A549 (cell line): Measurements from ENCODE around the gene SLC35A3. TPM values are rescaled to one million over a fixed set of nuclear protein-coding genes. Genes with fewer than 3 reads are reported as not detected.

Source experiments
- ATAC-seq, 2 experiments: fragments of 200-7000 bp in 1 of 2; fragments of >200 bp in 1 of 2; cut with Nextera tagmentation in 1 of 2; cut with Tn5 transposase in 1 of 2; 3 replicates each; pipeline versions ENCODE4 v1.8.0 to v1.9.1; 2018 to 2020; ENCODE audit warnings: mild to moderate bottlenecking in 1 of 2, moderate library complexity in 1 of 2
- CTCF ChIA-PET: fragments of 300-600 bp; sonication (Branson Sonifier 250); formaldehyde crosslinking; extraction: SDS; loops from one replicate; lab custom pipeline; 2021; ENCODE audit warnings: antibody characterized with exemption, inconsistent platforms; lab: Yijun Ruan, JAX
- POLR2A ChIA-PET: fragments of 350-600 bp; formaldehyde crosslinking; extraction: SDS; loops from one replicate; lab custom pipeline; 2021; ENCODE audit warnings: antibody characterized with exemption, inconsistent platforms; lab: Yijun Ruan, JAX
- DNase-seq, 2 experiments: peaks; one replicate each; pipeline versions ENCODE4 v3.0.0 to v3.0.0-alpha.2; 2011 to 2016; ENCODE audit warnings: low read depth in 1 of 2, low spot score in 1 of 2
- FAIRE-seq: peaks from 2 replicates; lab custom pipeline; 2011; peaks lifted over from hg19 to GRCh38; lab: Jason Lieb, UNC
- H3K27ac ChIP-seq, 2 experiments: fragments of >200 bp; sonication (Bioruptor Twin); formaldehyde crosslinking; 3 replicates each; pipeline ENCODE4 v1.5.1; 2016 to 2017
- H3K4me1 ChIP-seq: fragments of >200 bp; sonication (Bioruptor Twin); formaldehyde crosslinking; 3 replicates; pipeline ENCODE4 v1.6.1; 2016
- H3K4me2 ChIP-seq: fragments of >200 bp; sonication (Bioruptor Twin); formaldehyde crosslinking; 3 replicates; pipeline ENCODE4 v1.6.1; 2016
- H3K4me3 ChIP-seq: fragments of >200 bp; sonication (Bioruptor Twin); formaldehyde crosslinking; 3 replicates; pipeline ENCODE4 v1.5.1; 2016
- H3K9me3 ChIP-seq: fragments of >200 bp; sonication (Bioruptor Twin); formaldehyde crosslinking; 3 replicates; pipeline ENCODE4 v1.6.1; 2016
- CEBPB ChIP-seq, 2 experiments: fragments of >200 bp in 1 of 2; sonication (Bioruptor Twin) in 1 of 2; formaldehyde crosslinking in 1 of 2; IDR thresholded peaks; 2 replicates each; pipeline ENCODE4 v1.6.1; 2012 to 2016
- CHD4 ChIP-seq: fragments of 200-600 bp; sonication (generic); IDR thresholded peaks from 2 replicates; pipeline ENCODE4 v1.6.1; 2016; ENCODE audit warnings: antibody characterized with exemption, mild to moderate bottlenecking, borderline replicate concordance
- EP300 ChIP-seq, 2 experiments: fragments of >200 bp; sonication (Bioruptor Twin); formaldehyde crosslinking; IDR thresholded peaks; 2 replicates in 1 of 2; 3 replicates in 1 of 2; pipeline ENCODE4 v1.6.1; 2016 to 2017
- ESRRA ChIP-seq: fragments of 150-350 bp; IDR thresholded peaks from 2 replicates; pipeline ENCODE4 v1.6.1; 2014; ENCODE audit warnings: mild to moderate bottlenecking, low read length, borderline replicate concordance
- FOSB ChIP-seq: fragments of 250-450 bp; sonication (Bioruptor Pico); IDR thresholded peaks from 2 replicates; pipeline ENCODE4 v1.5.0; 2020; ENCODE audit warnings: mild to moderate bottlenecking, moderate library complexity
- GATA3 ChIP-seq: IDR thresholded peaks from 2 replicates; pipeline ENCODE4 v1.6.1; 2012; ENCODE audit warnings: borderline replicate concordance
- HDAC2 ChIP-seq: fragments of 200-600 bp; sonication (generic); IDR thresholded peaks from 2 replicates; pipeline ENCODE4 v1.6.1; 2016
- HOXA7 ChIP-seq: fragments of 250-450 bp; sonication (Bioruptor Pico); IDR thresholded peaks from 2 replicates; pipeline ENCODE4 v1.5.0; 2020; ENCODE audit warnings: mild to moderate bottlenecking, moderate library complexity
- JUNB ChIP-seq: fragments of >200 bp; sonication (Bioruptor Twin); formaldehyde crosslinking; IDR thresholded peaks from 2 replicates; pipeline ENCODE4 v1.6.1; 2016
- MAFK ChIP-seq: fragments of 450-650 bp; IDR thresholded peaks from 2 replicates; pipeline ENCODE4 v1.6.1; 2014; ENCODE audit not compliant: partially characterized antibody
- MAZ ChIP-seq: fragments of 150-350 bp; IDR thresholded peaks from 2 replicates; pipeline ENCODE4 v1.6.1; 2014; ENCODE audit warnings: antibody characterized with exemption, low read depth, low read length, borderline replicate concordance
- MYC ChIP-seq: IDR thresholded peaks from 2 replicates; pipeline ENCODE4 v1.6.1; 2012; ENCODE audit warnings: mild to moderate bottlenecking, inconsistent platforms, low read length, improper control_type of control experiment, borderline replicate concordance
- NPAS2 ChIP-seq: fragments of 250-450 bp; sonication (Bioruptor Pico); IDR thresholded peaks from 2 replicates; pipeline ENCODE4 v1.8.0; 2022; ENCODE audit warnings: mild to moderate bottlenecking, moderate library complexity, borderline replicate concordance
- NR3C1 ChIP-seq: fragments of >200 bp; sonication (Bioruptor Twin); formaldehyde crosslinking; IDR thresholded peaks from 3 replicates; pipeline ENCODE4 v1.6.1; 2017
- POLR2A ChIP-seq: IDR thresholded peaks from 2 replicates; pipeline ENCODE4 v1.6.1; 2012; ENCODE audit warnings: mild to moderate bottlenecking, low read length
- POLR2AphosphoS2 ChIP-seq: conservative IDR thresholded peaks from 2 replicates; pipeline ENCODE4 v1.6.1; 2012; ENCODE audit warnings: low read length, improper control_type of control experiment, inconsistent platforms
- RAD21 ChIP-seq, 2 experiments: fragments of >200 bp in 1 of 2; sonication (Bioruptor Twin) in 1 of 2; formaldehyde crosslinking in 1 of 2; IDR thresholded peaks in 1 of 2; conservative IDR thresholded peaks in 1 of 2; 2 replicates in 1 of 2; 3 replicates in 1 of 2; pipeline ENCODE4 v1.6.1; 2012 to 2018; ENCODE audit warnings: inconsistent platforms in 1 of 2
- RARB ChIP-seq: fragments of 250-450 bp; sonication (Bioruptor Pico); IDR thresholded peaks from 2 replicates; pipeline ENCODE4 v1.8.0; 2021; ENCODE audit warnings: mild to moderate bottlenecking, moderate library complexity
- RCOR1 ChIP-seq: fragments of 150-350 bp; IDR thresholded peaks from 2 replicates; pipeline ENCODE4 v1.6.1; 2014; ENCODE audit warnings: antibody characterized with exemption, low read length, low read depth
- TP53 ChIP-seq: fragments of 250-450 bp; sonication (Bioruptor Pico); IDR thresholded peaks from 2 replicates; pipeline ENCODE4 v1.5.0; 2021; ENCODE audit warnings: mild to moderate bottlenecking, moderate library complexity
- ZNF302 ChIP-seq: fragments of 250-450 bp; sonication (Bioruptor Pico); IDR thresholded peaks from 2 replicates; pipeline ENCODE4 v1.9.0; 2021; ENCODE audit warnings: inconsistent platforms, mild to moderate bottlenecking, moderate library complexity
- WGBS: methylation state at CpG from one replicate; pipeline ENCODE4 v1.1.6; 2017; ENCODE audit errors: missing lambda C conversion rate; 5-methylcytosine and 5-hydroxymethylcytosine counted together
- polyA plus RNA-seq, 4 experiments: library from polyadenylated mRNA; depleted of rRNA in 3 of 4; stranded (reverse); fragments of >200 nt; fragmentation: RNase III in 1 of 4; extraction: RNeasy Plus Mini Kit Qiagen cat#74134 plus additional on column Dnase treatment in 1 of 4; gene quantifications; 2 replicates in 3 of 4; 3 replicates in 1 of 4; pipeline ENCODE4 v1.2.3, GENCODE V29; 2011 to 2017
- TF ChIP-seq, protein P1 (sequence below): IDR thresholded peaks from 2 replicates; pipeline ENCODE4 v1.6.1; 2012; ENCODE audit warnings: low read depth, borderline replicate concordance
- TF ChIP-seq, protein P2 (sequence below): fragments of 450-650 bp; IDR thresholded peaks from 2 replicates; pipeline ENCODE4 v1.6.1; 2014; ENCODE audit warnings: antibody characterized with exemption
- TF ChIP-seq, protein P3 (sequence below): fragments of 150-350 bp; IDR thresholded peaks from 2 replicates; pipeline ENCODE4 v1.6.1; 2014; ENCODE audit warnings: low read depth, mild to moderate bottlenecking, low read length
- TF ChIP-seq, protein P4 (sequence below): IDR thresholded peaks from 2 replicates; pipeline ENCODE4 v1.6.1; 2012
- TF ChIP-seq, protein P5 (sequence below): fragments of >200 bp; sonication (Bioruptor Twin); formaldehyde crosslinking; IDR thresholded peaks from 3 replicates; pipeline ENCODE4 v1.5.1; 2016

The SLC35A3 gene
- polyA plus RNA-seq, 2 of the 4 experiments (the other 2 are of a cell fraction): 9.6 to 15.1 TPM

DNA sequence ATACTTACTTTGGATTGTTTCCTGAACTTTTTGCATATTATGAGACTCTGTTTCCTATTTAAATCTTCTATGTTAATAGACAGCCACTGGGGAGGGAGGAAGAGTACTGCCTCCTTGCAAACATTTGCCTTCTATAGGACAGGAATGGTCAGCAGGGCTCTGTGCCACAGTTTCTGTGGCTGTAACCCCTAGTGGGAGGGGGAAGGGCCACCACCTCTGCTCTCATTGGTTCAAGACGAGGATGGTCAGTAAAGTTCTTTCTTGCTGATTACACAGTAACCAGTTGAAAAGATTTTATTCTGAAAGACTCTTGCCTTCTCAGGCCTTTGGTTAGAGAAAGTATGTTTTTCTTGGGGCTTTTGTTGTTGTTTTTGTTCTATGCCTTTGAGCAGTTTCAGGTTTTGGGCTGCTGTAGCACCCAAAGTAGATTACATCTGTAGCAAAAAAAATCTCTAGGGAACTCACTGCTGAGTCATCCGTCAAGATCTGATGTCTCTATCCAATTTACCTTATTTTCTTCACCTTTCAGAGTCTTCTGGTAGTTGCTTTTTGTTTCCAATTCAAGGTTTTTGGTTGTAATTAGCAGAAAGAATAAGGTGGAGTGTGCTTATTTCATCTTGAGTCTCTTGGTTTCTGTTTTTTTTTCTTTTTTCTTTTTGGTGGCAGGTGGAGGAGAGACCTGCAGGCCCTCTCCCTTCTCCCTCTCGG lies 23.1 kb downstream of the SLC35A3 start:
- Histone ChIP-seq H3K9me3 (peaks cover 18% of the 10 kb centered on the region; the same call in 2 of the 3 replicates), H3K4me1 (no peaks in the 10 kb centered on the region), H3K4me2 (no peak overlapping the region), H3K27ac (no peak overlapping the region), H3K4me3 (no peak overlapping the region)
- FAIRE-seq: no peak
- ChIA-PET CTCF (no interaction called here), POLR2A (no interaction called here)
- DNase-seq: no peak
- TF ChIP-seq MAZ: no peak
- no peak for TF ChIP-seq CEBPB (IDR thresholded peaks at IDR 0.05)
- TF ChIP-seq, protein P1, sequence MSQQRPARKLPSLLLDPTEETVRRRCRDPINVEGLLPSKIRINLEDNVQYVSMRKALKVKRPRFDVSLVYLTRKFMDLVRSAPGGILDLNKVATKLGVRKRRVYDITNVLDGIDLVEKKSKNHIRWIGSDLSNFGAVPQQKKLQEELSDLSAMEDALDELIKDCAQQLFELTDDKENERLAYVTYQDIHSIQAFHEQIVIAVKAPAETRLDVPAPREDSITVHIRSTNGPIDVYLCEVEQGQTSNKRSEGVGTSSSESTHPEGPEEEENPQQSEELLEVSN: no peak
- no peak for TF ChIP-seq NR3C1
- no peak for TF ChIP-seq POLR2A
- no peak for TF ChIP-seq POLR2AphosphoS2
- TF ChIP-seq, protein P2, sequence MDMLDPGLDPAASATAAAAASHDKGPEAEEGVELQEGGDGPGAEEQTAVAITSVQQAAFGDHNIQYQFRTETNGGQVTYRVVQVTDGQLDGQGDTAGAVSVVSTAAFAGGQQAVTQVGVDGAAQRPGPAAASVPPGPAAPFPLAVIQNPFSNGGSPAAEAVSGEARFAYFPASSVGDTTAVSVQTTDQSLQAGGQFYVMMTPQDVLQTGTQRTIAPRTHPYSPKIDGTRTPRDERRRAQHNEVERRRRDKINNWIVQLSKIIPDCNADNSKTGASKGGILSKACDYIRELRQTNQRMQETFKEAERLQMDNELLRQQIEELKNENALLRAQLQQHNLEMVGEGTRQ: no peak
- no peak for TF ChIP-seq MAFK
- TF ChIP-seq MYC: no peak
- TF ChIP-seq, protein P3, sequence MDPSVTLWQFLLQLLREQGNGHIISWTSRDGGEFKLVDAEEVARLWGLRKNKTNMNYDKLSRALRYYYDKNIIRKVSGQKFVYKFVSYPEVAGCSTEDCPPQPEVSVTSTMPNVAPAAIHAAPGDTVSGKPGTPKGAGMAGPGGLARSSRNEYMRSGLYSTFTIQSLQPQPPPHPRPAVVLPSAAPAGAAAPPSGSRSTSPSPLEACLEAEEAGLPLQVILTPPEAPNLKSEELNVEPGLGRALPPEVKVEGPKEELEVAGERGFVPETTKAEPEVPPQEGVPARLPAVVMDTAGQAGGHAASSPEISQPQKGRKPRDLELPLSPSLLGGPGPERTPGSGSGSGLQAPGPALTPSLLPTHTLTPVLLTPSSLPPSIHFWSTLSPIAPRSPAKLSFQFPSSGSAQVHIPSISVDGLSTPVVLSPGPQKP: no peak
- no peak for TF ChIP-seq GATA3
- no peak for TF ChIP-seq RAD21 (conservative IDR thresholded peaks at IDR 0.05 in 1 of 2, IDR thresholded peaks at IDR 0.05 in 1 of 2)
- TF ChIP-seq ZNF302: no peak
- no peak for TF ChIP-seq HOXA7 (CRISPR knock-in tag)
- TF ChIP-seq RCOR1: no peak
- no peak for TF ChIP-seq TP53 (CRISPR knock-in tag)
- TF ChIP-seq RARB (CRISPR knock-in tag): no peak
- WGBS: 98% methylated on average over 3 of the region's 3 CpGs
- ATAC-seq: no peak

DNA sequence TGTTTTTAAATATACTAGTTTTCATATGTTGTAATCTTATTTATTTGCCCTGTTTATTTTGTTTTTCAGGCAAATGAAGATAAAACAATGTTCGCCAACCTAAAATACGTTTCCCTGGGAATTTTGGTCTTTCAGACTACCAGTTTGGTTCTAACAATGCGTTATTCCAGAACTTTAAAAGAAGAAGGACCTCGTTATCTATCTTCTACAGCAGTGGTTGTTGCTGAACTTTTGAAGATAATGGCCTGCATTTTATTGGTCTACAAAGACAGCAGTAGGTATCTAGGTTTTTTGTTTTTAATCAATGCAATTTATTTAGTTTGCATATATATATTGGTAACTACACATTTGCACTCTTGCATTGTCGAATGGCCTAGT lies 23.7 kb downstream of the SLC35A3 start:
- POLR2A ChIA-PET: no interaction called here
- no peak for ATAC-seq

More for the DNA sequence above, 23.7 kb downstream of the SLC35A3 start:
- CTCF ChIA-PET: no interaction called here
- FAIRE-seq (no peak), DNase-seq (no peak)
- Histone ChIP-seq H3K4me2 (no peak overlapping the region), H3K9me3 (peaks cover 18% of the 10 kb centered on the region; the same call in 2 of the 3 replicates), H3K4me3 (no peak overlapping the region), H3K27ac (no peak overlapping the region), H3K4me1 (no peaks in the 10 kb centered on the region)
- WGBS: 95% methylated on average over 5 of the region's 5 CpGs
- TF ChIP-seq POLR2A (no peak), JUNB (no peak), FOSB (CRISPR knock-in tag) (no peak), POLR2AphosphoS2 (no peak), EP300 (IDR thresholded peaks at IDR 0.05) (no peak), CHD4 (no peak), NPAS2 (no peak), HDAC2 (no peak), MAFK (no peak), ESRRA (no peak)
- TF ChIP-seq, protein P1: no peak
- TF ChIP-seq, protein P4, sequence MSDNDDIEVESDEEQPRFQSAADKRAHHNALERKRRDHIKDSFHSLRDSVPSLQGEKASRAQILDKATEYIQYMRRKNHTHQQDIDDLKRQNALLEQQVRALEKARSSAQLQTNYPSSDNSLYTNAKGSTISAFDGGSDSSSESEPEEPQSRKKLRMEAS: no peak
- TF ChIP-seq, protein P5, sequence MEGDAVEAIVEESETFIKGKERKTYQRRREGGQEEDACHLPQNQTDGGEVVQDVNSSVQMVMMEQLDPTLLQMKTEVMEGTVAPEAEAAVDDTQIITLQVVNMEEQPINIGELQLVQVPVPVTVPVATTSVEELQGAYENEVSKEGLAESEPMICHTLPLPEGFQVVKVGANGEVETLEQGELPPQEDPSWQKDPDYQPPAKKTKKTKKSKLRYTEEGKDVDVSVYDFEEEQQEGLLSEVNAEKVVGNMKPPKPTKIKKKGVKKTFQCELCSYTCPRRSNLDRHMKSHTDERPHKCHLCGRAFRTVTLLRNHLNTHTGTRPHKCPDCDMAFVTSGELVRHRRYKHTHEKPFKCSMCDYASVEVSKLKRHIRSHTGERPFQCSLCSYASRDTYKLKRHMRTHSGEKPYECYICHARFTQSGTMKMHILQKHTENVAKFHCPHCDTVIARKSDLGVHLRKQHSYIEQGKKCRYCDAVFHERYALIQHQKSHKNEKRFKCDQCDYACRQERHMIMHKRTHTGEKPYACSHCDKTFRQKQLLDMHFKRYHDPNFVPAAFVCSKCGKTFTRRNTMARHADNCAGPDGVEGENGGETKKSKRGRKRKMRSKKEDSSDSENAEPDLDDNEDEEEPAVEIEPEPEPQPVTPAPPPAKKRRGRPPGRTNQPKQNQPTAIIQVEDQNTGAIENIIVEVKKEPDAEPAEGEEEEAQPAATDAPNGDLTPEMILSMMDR: no peak
